IMR-90 (cell line): ENCODE results near the gene GRM4. TPM values are rescaled to one million over a fixed set of nuclear protein-coding genes. Genes with fewer than 3 reads are reported as not detected.

Experiments
- ATAC-seq: fragments of 200-7000 bp; cut with Tn5 transposase; 2 replicates; pipeline ENCODE4 v1.9.1; 2020; ENCODE audit warnings: low read depth, mild to moderate bottlenecking, moderate library complexity
- BruUV-seq: library from RNA; stranded (reverse); fragments of 400-500 nt; replicated peaks from 2 replicates; lab custom pipeline; 2021; lab: Mats Ljungman, UMichigan
- CTCF ChIA-PET: fragments of 300-600 bp; formaldehyde crosslinking; extraction: SDS; loops from one replicate; lab custom pipeline; 2021; ENCODE audit warnings: antibody characterized with exemption; lab: Yijun Ruan, JAX
- POLR2A ChIA-PET: fragments of 300-600 bp; sonication (Branson Sonifier 250); formaldehyde crosslinking; loops from one replicate; lab custom pipeline; 2022; ENCODE audit warnings: antibody characterized with exemption; ENCODE audit not compliant: unreplicated experiment; lab: Charles Lee
- DNase-seq: peaks from one replicate; pipeline ENCODE4 v3.0.0; 2013
- H2AFZ ChIP-seq: replicated peaks from 2 replicates; pipeline ENCODE3; 2013; ENCODE audit warnings: low read length, mild to moderate bottlenecking; ENCODE audit not compliant: poor library complexity
- H2AK5ac ChIP-seq: 2 replicates; pipeline ENCODE4 v1.6.1; 2013; ENCODE audit warnings: low read depth, low read length, inconsistent platforms
- H2AK9ac ChIP-seq: replicated peaks from 2 replicates; pipeline ENCODE3; 2013; ENCODE audit warnings: mild to moderate bottlenecking, low read depth, low read length, moderate library complexity; ENCODE audit not compliant: poor library complexity
- H2BK120ac ChIP-seq: 2 replicates; pipeline ENCODE4 v1.6.1; 2013; ENCODE audit warnings: low read depth, low read length, inconsistent platforms
- H2BK15ac ChIP-seq: 3 replicates; pipeline ENCODE4 v1.6.1; 2013; ENCODE audit warnings: low read depth, low read length, inconsistent platforms
- H2BK20ac ChIP-seq: 2 replicates; pipeline ENCODE4 v1.6.1; 2013; ENCODE audit warnings: low read depth, mild to moderate bottlenecking, inconsistent platforms, low read length, moderate library complexity
- H2BK5ac ChIP-seq: 2 replicates; pipeline ENCODE4 v1.6.1; 2013; ENCODE audit warnings: mild to moderate bottlenecking, low read depth, low read length, inconsistent platforms; ENCODE audit not compliant: poor library complexity, severe bottlenecking
- H3K14ac ChIP-seq: replicated peaks from 2 replicates; pipeline ENCODE4 v1.6.1; 2013; ENCODE audit warnings: low read depth, low read length, inconsistent platforms
- H3K18ac ChIP-seq: 2 replicates; pipeline ENCODE4 v1.6.1; 2013; ENCODE audit warnings: low read depth, low read length, control low read depth
- H3K23ac ChIP-seq: 2 replicates; pipeline ENCODE4 v1.6.1; 2013; ENCODE audit warnings: low read depth, low read length, inconsistent platforms
- H3K27ac ChIP-seq: 2 replicates; pipeline ENCODE4 v1.5.1; 2013; ENCODE audit warnings: mild to moderate bottlenecking, control low read depth, low read length; ENCODE audit not compliant: insufficient read depth
- H3K27me3 ChIP-seq: 2 replicates; pipeline ENCODE4 v1.6.1; 2013; ENCODE audit warnings: low read length; ENCODE audit not compliant: control insufficient read depth, insufficient read depth
- H3K36me3 ChIP-seq: 2 replicates; pipeline ENCODE4 v1.6.1; 2013; ENCODE audit warnings: low read length, mixed read lengths; ENCODE audit not compliant: control insufficient read depth, insufficient read depth
- H3K4ac ChIP-seq: 2 replicates; pipeline ENCODE4 v1.6.1; 2013; ENCODE audit warnings: low read depth, low read length, inconsistent platforms
- H3K4me1 ChIP-seq: 2 replicates; pipeline ENCODE4 v1.6.1; 2013; ENCODE audit warnings: low read length, mixed read lengths; ENCODE audit not compliant: control insufficient read depth, insufficient read depth
- H3K4me2 ChIP-seq: 2 replicates; pipeline ENCODE4 v1.6.1; 2013; ENCODE audit warnings: low read depth, mild to moderate bottlenecking, control low read depth, low read length, moderate library complexity
- H3K4me3 ChIP-seq: 2 replicates; pipeline ENCODE4 v1.5.1; 2013; ENCODE audit warnings: low read depth, mild to moderate bottlenecking, control low read depth, low read length, moderate library complexity; ENCODE audit not compliant: insufficient read depth
- H3K56ac ChIP-seq: 2 replicates; pipeline ENCODE4 v1.6.1; 2013; ENCODE audit warnings: low read length, inconsistent platforms; ENCODE audit not compliant: insufficient read depth; ENCODE audit errors: extremely low read depth
- H3K79me1 ChIP-seq, 2 experiments: 2 replicates each; pipeline ENCODE4 v1.6.1; 2013; ENCODE audit warnings: low read length in 2 of 2, inconsistent platforms in 1 of 2, low read depth in 1 of 2
- H3K9ac ChIP-seq: 2 replicates; pipeline ENCODE4 v1.6.1; 2013; ENCODE audit warnings: low read depth, low read length, control low read depth
- H3K9me1 ChIP-seq: 2 replicates; pipeline ENCODE4 v1.6.1; 2013; ENCODE audit warnings: low read length, inconsistent platforms; ENCODE audit not compliant: insufficient read depth
- H3K9me3 ChIP-seq: 2 replicates; pipeline ENCODE4 v1.6.1; 2013; ENCODE audit warnings: low read length; ENCODE audit not compliant: control insufficient read depth, insufficient read depth
- H4K20me1 ChIP-seq: 2 replicates; pipeline ENCODE4 v1.6.1; 2013; ENCODE audit warnings: low read length, inconsistent platforms; ENCODE audit not compliant: insufficient read depth
- H4K5ac ChIP-seq: 2 replicates; pipeline ENCODE4 v1.6.1; 2013; ENCODE audit warnings: mild to moderate bottlenecking, low read depth, low read length, control low read depth
- H4K8ac ChIP-seq, 2 experiments: 2 replicates each; pipeline ENCODE4 v1.6.1; 2013; ENCODE audit warnings: low read depth in 2 of 2, low read length in 2 of 2, control low read depth in 1 of 2, inconsistent platforms in 1 of 2
- H4K91ac ChIP-seq: 2 replicates; pipeline ENCODE4 v1.6.1; 2013; ENCODE audit warnings: low read depth, low read length, inconsistent platforms; ENCODE audit not compliant: insufficient read depth
- BHLHE40 ChIP-seq: fragments of 150-350 bp; IDR thresholded peaks from 2 replicates; pipeline ENCODE4 v1.6.1; 2016; ENCODE audit warnings: mild to moderate bottlenecking, low read depth, low read length
- CEBPB ChIP-seq: IDR thresholded peaks from 2 replicates; pipeline ENCODE4 v1.6.1; 2012; ENCODE audit warnings: low read depth, low read length, improper control_type of control experiment
- CHD1 ChIP-seq: IDR thresholded peaks from 2 replicates; pipeline ENCODE4 v1.6.1; 2012; ENCODE audit warnings: low read depth, low read length, improper control_type of control experiment
- ELK1 ChIP-seq: fragments of 150-350 bp; IDR thresholded peaks from 2 replicates; pipeline ENCODE4 v1.6.1; 2016; ENCODE audit warnings: low read depth, mild to moderate bottlenecking, low read length, moderate library complexity, borderline replicate concordance
- FOS ChIP-seq: fragments of 150-350 bp; IDR thresholded peaks from 2 replicates; pipeline ENCODE4 v1.6.1; 2016; ENCODE audit warnings: low read depth, low read length
- MAFK ChIP-seq: IDR thresholded peaks from 2 replicates; pipeline ENCODE4 v1.6.1; 2012; ENCODE audit warnings: low read depth, low read length, improper control_type of control experiment
- MAZ ChIP-seq: IDR thresholded peaks from 2 replicates; pipeline ENCODE4 v1.6.1; 2012; ENCODE audit warnings: low read depth, mild to moderate bottlenecking, low read length, improper control_type of control experiment, moderate library complexity, borderline replicate concordance
- MXI1 ChIP-seq: IDR thresholded peaks from 2 replicates; pipeline ENCODE4 v1.6.1; 2012; ENCODE audit warnings: low read depth, mild to moderate bottlenecking, low read length, moderate library complexity, borderline replicate concordance
- NFE2L2 ChIP-seq: fragments of 150-350 bp; IDR thresholded peaks from 2 replicates; pipeline ENCODE4 v1.6.1; 2016; ENCODE audit warnings: low read depth, mild to moderate bottlenecking, low read length
- POLR2A ChIP-seq: IDR thresholded peaks from 2 replicates; pipeline ENCODE4 v1.6.1; 2012; ENCODE audit warnings: mild to moderate bottlenecking, low read depth, low read length
- RAD21 ChIP-seq: IDR thresholded peaks from 2 replicates; pipeline ENCODE4 v1.6.1; 2012; ENCODE audit warnings: low read length, improper control_type of control experiment
- RCOR1 ChIP-seq: IDR thresholded peaks from 2 replicates; pipeline ENCODE4 v1.6.1; 2012; ENCODE audit warnings: mild to moderate bottlenecking, low read length, improper control_type of control experiment; ENCODE audit not compliant: insufficient replicate concordance
- RFX5 ChIP-seq: IDR thresholded peaks from 2 replicates; pipeline ENCODE4 v1.8.0; 2012; ENCODE audit warnings: low read depth, mild to moderate bottlenecking, low read length, moderate library complexity
- SMC3 ChIP-seq: fragments of 150-350 bp; IDR thresholded peaks from 2 replicates; pipeline ENCODE4 v1.6.1; 2016; ENCODE audit warnings: low read depth, mild to moderate bottlenecking, antibody characterized with exemption, low read length, moderate library complexity
- WGBS, 2 experiments: methylation state at CpG; one replicate each; pipeline versions ENCODE4 v1.1.5 to v1.1.7; 2013; ENCODE audit warnings: missing lambda C conversion rate in 2 of 2; ENCODE audit not compliant: insufficient read length in 1 of 2; ENCODE audit errors: extremely low coverage in 2 of 2; 5-methylcytosine and 5-hydroxymethylcytosine counted together
- dilution Hi-C: fragments of 300-500 bp; cut with HindIII; formaldehyde crosslinking; loops from one replicate; pipeline ENCODE4 v1.14.3; 2018; ENCODE audit warnings: low sequenced_read_pairs; ENCODE audit not compliant: unreplicated experiment
- in situ Hi-C: fragments of 300-500 bp; cut with MboI; formaldehyde crosslinking; loops from 3 replicates; pipeline ENCODE4 v1.14.3; 2019; ENCODE audit warnings: low sequenced_read_pairs, inconsistent platforms, mixed read lengths
- intact Hi-C: fragments of 100-400 bp; cut with micrococcal nuclease; formaldehyde crosslinking; loops from 2 replicates; pipeline ENCODE4 v1.10.0; 2022
- polyA plus RNA-seq, 3 experiments: library from polyadenylated mRNA; depleted of rRNA; stranded (reverse); fragments of >200 nt; gene quantifications; 2 replicates each; pipeline ENCODE4 v1.2.3, GENCODE V29; 2012; ENCODE audit warnings: low replicate concordance in 1 of 3
- total RNA-seq: library from RNA; depleted of rRNA; stranded (reverse); fragments of >200 nt; gene quantifications from 2 replicates; pipeline ENCODE4 v1.2.3, GENCODE V29; 2012
- TF ChIP-seq, protein P1 (sequence below): fragments of 150-350 bp; IDR thresholded peaks from 2 replicates; pipeline ENCODE4 v1.6.1; 2017; ENCODE audit warnings: mild to moderate bottlenecking, antibody characterized with exemption, low read length, low read depth

GRM4 gene
- total and polyA plus RNA-seq, 2 of the 4 experiments (the other 2 are of a cell fraction) = 0.02 TPM; not detected in 1

DNA sequence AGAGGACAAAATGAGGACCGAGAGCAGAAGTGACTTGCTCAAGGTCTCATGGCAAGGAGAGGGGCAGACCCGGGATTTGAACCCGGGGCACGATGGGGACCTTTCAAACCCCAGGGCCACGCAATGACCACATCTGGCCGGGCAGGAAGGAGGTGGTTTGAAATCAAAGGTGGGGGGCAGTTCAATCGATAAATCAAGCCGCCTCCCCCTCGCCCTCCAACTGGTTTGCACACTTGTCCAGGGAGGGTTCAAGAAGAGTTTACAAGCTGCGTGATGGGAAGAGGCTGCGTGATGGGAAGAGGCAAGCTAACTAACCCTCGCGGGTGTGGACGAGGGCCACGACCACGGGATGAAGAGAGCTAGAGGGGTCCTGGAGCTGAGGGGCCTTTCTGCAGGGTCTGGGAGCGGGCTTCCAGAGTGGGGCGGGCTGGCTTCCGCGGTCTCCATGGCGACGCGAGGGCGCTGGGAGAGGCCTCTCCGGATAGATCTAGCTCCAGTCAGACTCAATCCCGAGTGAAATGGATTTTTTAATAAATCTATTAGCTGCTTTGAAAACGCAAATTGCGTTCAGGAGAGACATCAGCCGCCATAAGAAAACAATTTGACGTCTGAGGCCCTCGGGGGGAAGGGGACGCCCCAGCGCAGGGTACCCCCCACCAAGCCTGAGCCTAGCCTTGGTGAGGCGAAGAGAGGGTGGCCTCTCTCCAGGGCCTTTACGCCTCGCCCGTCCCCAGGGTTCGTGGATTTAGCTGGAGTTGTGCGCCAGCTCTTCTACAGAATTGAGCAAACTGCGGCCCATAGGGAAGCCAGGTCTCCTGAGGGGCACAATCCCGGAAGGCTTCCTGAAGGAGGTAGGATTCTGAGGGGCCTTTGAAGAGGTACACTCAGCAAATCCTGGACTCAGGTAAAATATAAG is 143.9 kb downstream of the GRM4 start:
- H4K20me1 ChIP-seq = no peaks in the 10 kb centered on the region
- no peaks in the 10 kb centered on the region for H3K4me1 ChIP-seq
- intact Hi-C loops (no loop called here), in situ Hi-C loops (no loop called here), dilution Hi-C loops (no loop called here)
- no peak overlapping the region for H3K27ac ChIP-seq
- H3K79me1 ChIP-seq = no peaks in the 10 kb centered on the region
- no peak overlapping the region for H3K18ac ChIP-seq
- H2BK5ac ChIP-seq = no peak overlapping the region
- no peak overlapping the region for H3K56ac ChIP-seq
- H2BK15ac ChIP-seq = no peak overlapping the region
- no peaks in the 10 kb centered on the region for H3K36me3 ChIP-seq
- no peak overlapping the region for H2BK20ac ChIP-seq
- no peak overlapping the region for H4K8ac ChIP-seq
- no TSS peak for BruUV-seq
- no peak overlapping the region for H4K91ac ChIP-seq
- H3K27me3 ChIP-seq = peaks cover 26% of the 10 kb centered on the region
- no peak overlapping the region for H3K4me3 ChIP-seq
- CTCF ChIA-PET = no interaction called here
- H3K9me1 ChIP-seq = no peaks in the 10 kb centered on the region
- H3K4me2 ChIP-seq = no peak overlapping the region
- H2AK5ac ChIP-seq = no peak overlapping the region
- H3K4ac ChIP-seq = no peak overlapping the region
- H2BK120ac ChIP-seq = no peak overlapping the region
- no peak for ATAC-seq
- H3K23ac ChIP-seq = no peak overlapping the region
- no peak overlapping the region for H4K5ac ChIP-seq
- POLR2A ChIA-PET = interaction anchor here (0.6 kb wide), 1 partner anchor 64 kb away, joined by 4 read pairs; no protein-coding TSS in a partner anchor
- H3K9me3 ChIP-seq = no peaks in the 10 kb centered on the region
- no peak overlapping the region for H3K14ac ChIP-seq
- no peak overlapping the region for H3K9ac ChIP-seq
- 48% methylated on average over 5 of the region's 41 CpGs; no CpG with 5 or more reads in 1 of the 2 experiments for WGBS, 2 experiments
- DNase-seq = no peak
- H2AK9ac ChIP-seq = no peak overlapping the region
- no peak overlapping the region for H2AFZ ChIP-seq
- no peak for TF ChIP-seq FOS
- TF ChIP-seq, protein P1, sequence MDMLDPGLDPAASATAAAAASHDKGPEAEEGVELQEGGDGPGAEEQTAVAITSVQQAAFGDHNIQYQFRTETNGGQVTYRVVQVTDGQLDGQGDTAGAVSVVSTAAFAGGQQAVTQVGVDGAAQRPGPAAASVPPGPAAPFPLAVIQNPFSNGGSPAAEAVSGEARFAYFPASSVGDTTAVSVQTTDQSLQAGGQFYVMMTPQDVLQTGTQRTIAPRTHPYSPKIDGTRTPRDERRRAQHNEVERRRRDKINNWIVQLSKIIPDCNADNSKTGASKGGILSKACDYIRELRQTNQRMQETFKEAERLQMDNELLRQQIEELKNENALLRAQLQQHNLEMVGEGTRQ = no peak
- TF ChIP-seq RFX5 = no peak
- no peak for TF ChIP-seq BHLHE40
- no peak for TF ChIP-seq MAZ
- TF ChIP-seq RAD21 = no peak
- no peak for TF ChIP-seq ELK1
- TF ChIP-seq POLR2A = no peak
- TF ChIP-seq SMC3 = no peak
- no peak for TF ChIP-seq NFE2L2
- TF ChIP-seq CEBPB = no peak
- TF ChIP-seq RCOR1 = no peak
- TF ChIP-seq MAFK = no peak
- no peak for TF ChIP-seq MXI1
- TF ChIP-seq CHD1 = no peak
